ENCODE results near the gene GLYATL1.
A peak's percentile ranks its signal among the peaks of the same experiment; 100 is the strongest.

Gene GLYATL1

GRCh38 chr11:58939277-58939676 is at the start of gene GLYATL1:
Gene GLYATL1 (plus strand): TSS chr11:58939488. CDS start chr11:58947088, 7,600 bp downstream.
- DNase-seq = no peak

- DNase-seq = no peak
These were observed 45.4 kb upstream of the GLYATL1 start for GRCh38 chr11:58893899-58894298.

GRCh38 chr11:58898106-58898505 is 41.2 kb upstream of the GLYATL1 start:
- no peak for DNase-seq

GRCh38 chr11:58900479-58901420 is 38.5 kb upstream of the GLYATL1 start:
- DNase-seq = peak; percentile 65

- DNase-seq = no peak
These were observed 36.4 kb upstream of the GLYATL1 start for GRCh38 chr11:58902881-58903280.

- DNase-seq = peak; percentile 52
These were observed 34.1 kb upstream of the GLYATL1 start for GRCh38 chr11:58905011-58905720.

GRCh38 chr11:58905721-58906547 is 33.4 kb upstream of the GLYATL1 start:
- DNase-seq = peak; percentile 71

GRCh38 chr11:58907780-58908179 is 31.5 kb upstream of the GLYATL1 start:
- DNase-seq = no peak

GRCh38 chr11:58912124-58912523 is 27.2 kb upstream of the GLYATL1 start:
- no peak for DNase-seq

GRCh38 chr11:58913685-58914084 is 25.6 kb upstream of the GLYATL1 start:
- DNase-seq = no peak

GRCh38 chr11:58914821-58915543 is 24.3 kb upstream of the GLYATL1 start:
- no peak for DNase-seq

- no peak for DNase-seq
These were observed 22.7 kb upstream of the GLYATL1 start for GRCh38 chr11:58916637-58917036.

- no peak for DNase-seq
These were observed 22.0 kb upstream of the GLYATL1 start for GRCh38 chr11:58917159-58917783.

- DNase-seq = no peak
These were observed 19.7 kb upstream of the GLYATL1 start for GRCh38 chr11:58919561-58919960.

- no peak for DNase-seq
These were observed 19.3 kb upstream of the GLYATL1 start for GRCh38 chr11:58919980-58920379.

- DNase-seq = no peak
These were observed 17.4 kb upstream of the GLYATL1 start for GRCh38 chr11:58921778-58922390.

- DNase-seq = no peak
These were observed 16.8 kb upstream of the GLYATL1 start for GRCh38 chr11:58922479-58922878.

- DNase-seq = peak; percentile 40
These were observed 15.9 kb upstream of the GLYATL1 start for GRCh38 chr11:58923300-58923788.

GRCh38 chr11:58924230-58924629 is 15.1 kb upstream of the GLYATL1 start:
- peak; percentile 53 for DNase-seq

GRCh38 chr11:58926251-58926650 is 13.0 kb upstream of the GLYATL1 start:
- peak; percentile 80 for DNase-seq

GRCh38 chr11:58926695-58927094 is 12.6 kb upstream of the GLYATL1 start:
- no peak for DNase-seq

All from NCI-H748 treated with DMSO at 0.1 percent for 48 hours (cell line).